Stimulated activated CD8-positive, alpha-beta memory T cell treated with anti-CD3 and anti-CD28 coated beads, Interleukin-12 subunit alpha, Interleukin-12 subunit beta, amount 100 ng/mL, for 24 hours (primary cell): ENCODE measurements around the gene RAB1A.
"Not testable (repeated sequence)": the region's sequence is repeated elsewhere in the genome, so short reads cannot be mapped to it uniquely, and the experiment has no call there.

Experiments used
- DNase-seq: peaks from one replicate; pipeline ENCODE4 v3.0.0-alpha.2; 2020; ENCODE audit errors: extremely low read depth

The RAB1A gene

DNA sequence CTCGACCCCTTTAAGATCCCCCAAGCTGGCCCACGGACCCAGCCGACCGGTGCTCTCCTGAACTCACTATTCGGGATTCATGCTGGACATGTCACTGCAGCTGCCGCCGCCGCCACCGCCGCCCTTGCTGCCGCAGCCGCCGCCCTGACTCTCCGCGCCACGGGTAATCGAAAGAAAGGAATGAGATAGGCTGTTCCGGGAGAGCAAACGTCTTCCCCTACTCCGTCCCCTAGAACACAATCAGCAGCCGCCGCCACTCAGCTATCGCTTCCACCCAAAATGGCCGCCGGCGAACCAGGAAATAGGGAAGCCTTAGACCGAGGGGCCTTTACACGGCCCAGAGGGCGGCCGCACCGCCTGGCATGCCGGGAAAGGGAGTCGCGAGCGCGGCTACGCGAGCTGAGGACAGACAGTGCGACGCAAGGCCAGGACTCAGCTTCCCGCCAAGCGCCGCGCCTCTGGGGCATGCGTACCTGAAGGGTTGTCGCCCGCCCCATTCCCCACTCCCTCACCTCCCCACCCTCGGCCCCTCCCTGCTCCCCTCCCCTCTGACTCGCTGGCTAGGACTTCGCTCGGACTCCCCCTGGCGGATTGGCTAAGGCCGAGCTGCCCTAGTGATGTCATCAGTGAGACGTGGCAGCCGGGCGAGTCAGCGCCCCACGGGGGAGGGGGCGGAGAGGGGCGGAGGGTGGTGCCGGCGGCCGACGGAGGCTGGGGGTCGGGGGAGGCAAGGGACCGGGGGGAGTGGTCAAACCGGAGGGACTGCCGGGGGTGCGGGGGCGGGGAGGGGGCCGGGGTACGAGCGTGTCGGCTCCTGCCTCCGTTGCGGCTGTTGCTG, at the start of gene RAB1A:
RAB1A (minus strand) TSS at position 281 of the 838 bp plus-strand sequence; CDS start at position 90, 191 bp downstream.
- peak; percentile 98 for DNase-seq

DNA sequence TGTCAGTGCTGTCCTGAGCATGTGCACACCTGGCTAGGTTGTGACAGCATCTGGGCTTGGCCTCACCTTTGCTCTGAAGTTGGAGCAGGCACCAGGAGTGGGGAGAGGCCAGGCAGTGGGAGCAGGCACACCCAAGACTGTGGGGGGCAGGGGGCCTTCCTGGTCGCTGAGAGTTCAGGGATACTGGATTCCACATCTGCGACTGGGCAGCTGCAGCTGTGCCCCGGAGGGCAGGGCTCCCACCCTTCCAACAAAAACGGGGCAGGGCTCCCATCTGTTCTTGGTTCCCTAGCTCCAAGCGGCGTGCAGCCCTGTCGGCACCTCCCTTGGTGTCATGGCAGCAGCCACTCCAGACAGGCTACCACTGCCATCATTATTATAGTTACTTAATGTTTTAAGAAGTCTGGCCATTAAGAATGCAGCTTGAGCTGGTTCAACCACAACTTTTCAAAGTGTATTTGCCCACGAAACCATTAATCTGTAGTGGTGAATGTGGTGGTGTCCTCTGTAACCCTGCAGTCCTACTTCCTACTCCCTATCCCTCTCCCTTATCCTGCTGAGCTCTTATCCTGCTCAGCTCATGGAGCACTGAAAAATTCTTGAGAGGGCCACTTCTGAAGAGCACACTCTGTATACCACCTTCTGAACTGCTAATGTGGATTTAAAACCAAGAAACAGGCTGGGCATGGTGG, 48.0 kb upstream of the RAB1A start:
- no peak for DNase-seq

DNA sequence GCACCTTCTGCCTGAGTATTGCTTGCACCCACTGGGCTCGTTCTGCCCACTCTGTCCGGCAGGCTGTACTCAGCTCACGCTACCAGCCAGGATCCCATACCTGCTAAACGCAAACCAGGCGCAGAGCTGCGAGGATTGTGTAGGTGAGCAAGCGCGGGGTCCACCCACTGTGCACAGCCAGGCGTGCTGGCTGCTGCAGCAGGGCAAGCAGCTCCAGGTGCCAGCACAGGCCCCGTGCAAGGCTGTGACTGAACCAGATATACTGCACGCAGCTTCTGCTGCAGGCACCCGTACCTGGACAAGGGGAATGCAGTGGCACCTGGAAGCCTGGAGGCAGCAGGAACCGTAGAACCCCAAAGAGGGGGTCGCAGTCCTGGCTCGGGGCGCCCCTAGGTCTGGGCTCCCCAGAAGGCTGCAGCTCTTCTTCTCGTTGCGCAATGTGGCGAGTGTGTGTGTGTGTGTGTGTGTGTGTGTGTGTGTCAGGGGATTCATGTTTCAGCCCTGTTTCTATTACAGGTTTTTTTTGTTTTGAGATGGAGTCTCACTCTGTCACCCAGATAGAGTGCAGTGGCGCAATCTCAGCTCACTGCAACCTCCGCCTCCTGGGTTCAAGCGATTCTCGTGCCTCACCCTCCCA, 46.1 kb upstream of the RAB1A start:
- DNase-seq = no peak

DNA sequence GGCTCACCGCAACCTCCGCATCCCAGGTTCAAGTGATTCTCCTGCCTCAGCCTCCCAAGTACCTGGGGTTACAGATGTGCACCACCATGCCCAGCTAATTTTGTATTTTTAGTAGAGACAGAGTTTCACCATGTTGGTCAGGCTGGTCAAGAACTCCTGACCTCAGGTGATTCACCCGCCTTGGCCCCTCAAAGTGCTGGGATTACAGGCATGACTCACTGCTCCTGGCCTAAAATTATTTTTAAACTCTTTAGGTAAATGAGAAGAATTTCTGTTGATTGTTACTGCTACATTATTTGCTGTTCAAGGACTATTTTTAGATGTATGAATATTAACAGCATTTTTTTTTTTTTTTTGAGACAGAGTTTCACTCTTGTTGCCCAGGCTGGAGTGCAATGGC, 44.1 kb upstream of the RAB1A start:
- DNase-seq = not testable (repeated sequence)

DNA sequence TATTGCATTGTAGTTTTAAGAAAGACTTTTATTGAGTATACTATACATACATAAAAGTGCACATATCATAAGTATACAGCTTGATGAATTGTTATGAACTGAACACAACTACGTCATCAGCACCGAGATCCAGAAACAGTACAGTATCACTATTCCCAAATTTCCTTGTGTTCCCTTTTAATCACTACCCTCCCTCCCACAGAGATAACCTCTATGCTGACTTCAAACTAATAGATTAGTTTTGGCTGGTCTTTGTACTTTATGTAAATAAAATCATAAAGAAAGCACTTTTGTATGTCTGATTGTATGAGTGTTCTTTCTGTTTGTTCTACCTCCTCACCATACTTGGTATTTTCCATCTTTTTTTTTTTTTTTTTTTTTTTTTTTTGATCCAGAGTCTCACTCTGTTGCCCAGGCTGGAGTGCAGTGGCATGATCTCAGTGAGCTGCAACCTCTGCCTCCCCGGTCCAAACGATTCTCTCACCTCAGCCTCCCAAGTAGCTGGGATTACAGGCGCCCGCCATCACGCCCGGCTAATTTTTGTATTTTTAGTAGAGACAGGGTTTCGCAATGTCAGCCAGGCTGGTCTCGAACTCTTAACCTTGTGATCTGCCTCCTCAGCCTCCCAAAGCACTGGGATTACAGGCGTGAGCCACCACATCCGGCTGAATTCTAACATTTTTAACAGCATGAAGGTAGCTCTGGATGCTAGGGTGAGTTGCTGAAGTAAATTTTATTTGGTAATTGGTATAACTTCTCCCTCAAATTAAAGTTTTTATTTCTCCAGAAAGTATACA, 43.3 kb upstream of the RAB1A start:
- no peak for DNase-seq

DNA sequence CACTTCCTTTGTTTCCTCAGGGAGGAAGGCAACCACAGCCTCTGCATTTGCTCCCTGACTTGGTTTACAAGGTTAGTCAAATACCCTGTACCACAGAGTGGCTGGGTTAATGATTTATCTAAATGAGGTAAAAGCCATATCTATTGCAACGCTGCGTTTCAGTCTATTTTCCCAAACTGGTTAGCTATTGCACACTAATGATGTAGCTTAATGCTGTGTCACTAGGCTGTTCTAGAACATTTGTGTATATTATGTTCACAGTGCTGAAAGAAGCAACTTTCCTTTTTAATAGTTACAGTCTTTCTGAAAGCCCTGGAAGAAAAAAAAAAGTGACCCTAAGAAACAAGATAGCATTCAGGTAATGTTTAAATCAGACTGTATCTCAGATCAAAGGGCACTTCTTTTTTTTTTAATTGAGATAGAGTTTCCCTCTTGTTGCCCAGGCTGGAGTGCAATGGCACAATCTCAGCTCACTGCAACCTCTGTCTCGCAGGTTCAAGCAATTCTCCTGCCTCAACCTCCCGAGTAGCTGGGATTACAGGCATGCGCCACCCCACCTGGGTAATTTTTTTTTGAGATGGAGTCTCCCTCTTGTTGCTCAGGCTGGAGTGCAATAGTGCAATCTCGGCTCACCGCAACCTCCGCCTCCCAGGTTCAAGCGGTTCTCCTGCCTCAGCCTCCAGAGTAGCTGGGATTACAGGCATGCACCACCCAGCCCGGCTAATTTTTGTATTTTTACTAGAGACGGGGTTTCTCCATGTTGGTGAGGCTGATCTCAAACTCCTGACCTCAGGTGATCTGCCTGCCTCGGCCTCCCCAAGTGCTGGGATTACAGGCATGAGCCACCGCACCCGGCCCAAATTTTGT, 40.9 kb upstream of the RAB1A start:
- not testable (repeated sequence) for DNase-seq

DNA sequence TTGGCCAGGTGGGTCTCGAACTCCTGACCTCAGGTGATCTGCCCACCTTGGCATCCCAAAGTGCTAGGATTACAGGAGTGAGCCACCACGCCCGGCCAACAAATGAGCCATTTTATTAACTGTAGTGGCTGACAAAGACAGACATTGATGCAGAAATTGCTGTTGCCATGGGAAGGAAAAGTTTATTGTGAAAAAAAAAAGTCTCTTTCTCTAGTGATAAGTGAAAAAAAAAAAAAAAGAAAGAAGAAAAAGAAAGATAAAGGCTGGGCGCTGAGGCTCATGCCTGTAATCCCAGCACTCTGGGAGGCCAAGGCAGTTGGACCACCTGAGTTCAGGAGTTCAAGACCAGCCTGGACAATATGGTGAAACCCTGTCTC, 39.8 kb upstream of the RAB1A start:
- no peak for DNase-seq

DNA sequence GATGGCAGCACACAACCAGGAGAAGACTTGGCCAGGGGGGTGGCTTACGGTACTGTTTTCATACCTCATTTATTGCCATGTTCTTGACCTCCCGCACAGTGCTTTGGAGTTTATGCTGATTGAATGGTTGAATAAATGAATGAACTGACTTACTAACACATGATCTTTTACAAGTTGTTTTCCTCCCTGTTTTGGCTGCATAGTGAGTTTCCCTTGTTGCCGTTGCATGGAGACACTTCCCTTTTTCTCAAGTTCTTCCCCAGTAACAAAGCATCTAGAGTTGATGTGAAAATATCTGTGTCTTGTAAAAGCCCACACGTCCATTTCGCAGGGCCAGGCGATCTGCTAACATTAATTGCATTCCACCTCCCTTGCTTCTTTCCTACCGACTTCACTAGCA, 35.7 kb upstream of the RAB1A start:
- no peak for DNase-seq

DNA sequence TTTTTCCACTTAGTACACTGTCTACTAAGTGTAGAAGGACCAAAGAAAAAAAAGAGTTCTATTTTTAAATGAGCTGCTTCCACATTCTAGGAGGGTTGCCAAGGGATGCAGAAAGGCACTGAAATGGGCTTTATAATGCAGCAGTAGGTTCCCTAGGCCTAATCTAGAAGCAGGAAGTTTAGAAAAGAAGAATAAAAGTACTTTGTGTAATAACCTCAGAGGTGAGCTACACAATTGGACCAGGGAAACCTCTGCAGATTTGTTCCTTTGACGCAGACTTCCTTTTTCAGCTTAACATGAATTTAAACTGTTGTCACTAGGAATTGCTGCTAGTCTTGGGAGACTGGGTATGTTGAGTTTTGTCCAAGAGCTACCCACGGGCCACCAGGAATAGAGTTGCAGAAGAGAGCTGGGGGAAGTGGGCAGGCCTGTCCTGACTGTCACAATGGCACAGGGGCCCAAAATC, 34.6 kb upstream of the RAB1A start:
- DNase-seq = no peak

DNA sequence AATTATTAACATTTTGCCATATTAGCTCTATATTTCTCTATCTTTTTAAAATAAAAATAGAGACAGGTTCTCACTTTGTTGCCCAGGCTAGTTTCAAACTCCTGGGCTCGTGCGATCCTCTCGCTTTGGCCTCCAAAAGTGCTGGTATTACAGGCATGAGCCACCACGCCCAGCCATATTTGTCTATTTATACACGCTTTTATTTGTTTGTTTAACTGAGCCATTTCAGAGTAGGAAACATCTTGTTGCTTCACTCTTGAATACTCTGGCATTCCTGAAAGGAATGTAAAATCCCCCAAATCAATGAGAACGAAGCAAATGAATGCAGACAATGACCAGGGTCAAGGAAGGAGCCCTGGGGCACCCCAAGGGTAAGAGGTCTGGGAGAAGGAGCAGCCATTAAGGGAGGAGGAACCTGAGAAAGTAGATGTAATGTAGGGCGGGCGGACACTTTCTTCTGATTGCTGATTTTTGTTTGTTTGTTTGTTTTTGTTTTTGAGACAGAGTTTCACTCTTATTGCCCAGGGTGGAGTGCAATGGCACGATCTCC, 31.7 kb upstream of the RAB1A start:
- no peak for DNase-seq

DNA sequence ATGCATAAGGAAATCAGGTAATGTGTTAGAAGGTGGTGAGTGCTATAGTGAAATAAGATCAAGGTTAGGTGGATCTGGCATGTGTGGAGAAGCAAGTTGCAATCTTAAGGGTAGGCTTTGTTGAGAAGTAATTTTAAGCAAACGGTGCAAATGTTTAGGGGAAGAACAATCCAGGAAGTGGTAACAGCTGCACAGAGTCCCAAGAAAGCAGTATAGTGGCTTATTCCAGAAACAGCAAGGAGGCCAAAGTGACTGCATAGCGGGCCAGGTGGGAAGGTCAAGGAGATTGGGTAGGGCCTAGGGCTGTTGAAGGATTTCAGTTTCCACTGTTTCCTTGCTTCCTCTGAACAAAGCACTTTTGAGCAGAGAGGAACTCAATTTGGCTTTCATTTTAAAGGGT, 30.0 kb upstream of the RAB1A start:
- no peak for DNase-seq

DNA sequence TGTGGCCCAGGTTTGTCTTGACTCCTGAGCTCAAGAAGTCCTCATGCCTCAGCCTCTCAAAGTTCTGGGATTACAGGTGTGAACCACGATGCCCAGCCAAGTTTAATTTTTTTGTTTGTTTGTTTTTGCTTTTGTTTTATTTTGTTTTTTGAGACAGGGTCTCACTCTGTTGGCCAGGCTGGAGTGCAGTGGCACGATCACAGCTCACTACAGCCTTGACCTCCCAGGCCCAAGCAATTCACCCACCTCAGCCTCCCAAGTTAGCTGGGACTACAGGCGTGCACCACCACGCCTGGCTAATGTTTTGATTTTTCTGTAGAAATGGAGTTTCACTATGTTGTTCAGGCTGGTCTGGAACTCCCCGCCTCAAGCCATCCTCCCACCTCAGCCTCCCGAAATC, 29.4 kb upstream of the RAB1A start:
- DNase-seq = no peak

DNA sequence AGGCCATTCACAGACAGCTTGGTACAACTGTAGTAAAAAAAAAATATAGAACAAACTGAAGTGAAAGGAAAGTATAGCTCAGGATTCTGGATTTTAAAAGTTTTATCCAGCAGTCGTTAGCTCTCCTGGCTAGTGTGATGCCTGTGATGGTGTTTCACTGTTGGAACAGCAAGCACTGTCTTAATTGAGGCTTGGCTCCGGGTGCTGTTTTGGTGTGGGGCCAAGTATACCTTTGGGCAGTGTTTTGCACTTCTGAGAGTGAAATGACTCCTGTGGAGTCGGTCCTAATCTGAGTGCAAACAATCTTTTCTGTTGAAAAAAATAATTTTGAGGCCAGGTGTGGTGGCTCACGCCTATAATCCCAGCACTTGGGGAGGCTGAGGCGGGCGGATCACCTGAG, 28.7 kb upstream of the RAB1A start:
- no peak for DNase-seq

DNA sequence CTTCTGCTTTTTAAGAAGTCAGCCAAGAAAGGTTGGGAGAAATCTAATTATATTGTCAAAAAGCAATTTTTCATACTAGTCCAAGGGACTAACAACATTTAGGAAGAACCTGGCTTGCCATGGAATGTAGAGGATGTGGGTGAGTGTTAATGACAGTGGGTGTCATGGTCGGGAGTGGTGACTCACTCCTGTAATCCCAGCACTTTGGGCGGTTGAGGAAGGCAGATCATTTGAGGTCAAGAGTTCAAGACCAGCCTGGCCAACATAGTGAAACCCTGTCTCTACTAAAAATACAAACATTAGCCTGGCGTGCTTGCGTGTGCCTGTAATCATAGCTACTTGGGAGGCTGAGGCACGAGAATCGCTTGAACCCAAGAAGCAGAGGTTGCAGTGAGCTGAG, 27.9 kb upstream of the RAB1A start:
- DNase-seq = not testable (repeated sequence)

DNA sequence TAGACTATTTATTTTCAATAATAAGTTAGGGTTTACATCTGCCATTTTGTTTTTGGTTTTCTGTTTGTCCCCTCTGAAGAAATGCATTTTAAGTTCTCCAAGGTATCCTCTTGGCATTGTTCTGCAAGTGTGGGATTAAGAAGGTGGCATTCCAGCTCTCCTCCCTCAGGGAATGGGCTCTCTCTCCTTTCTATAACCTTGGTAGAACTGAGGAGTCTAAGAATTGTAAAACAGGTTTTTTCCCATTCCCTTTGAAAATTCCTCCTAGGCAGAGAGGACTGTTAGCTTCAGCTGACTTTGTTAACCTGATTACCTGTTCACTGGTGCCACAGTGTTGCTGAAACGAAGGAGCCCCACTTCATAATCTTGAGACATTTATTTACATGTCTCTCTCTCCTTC, 26.1 kb upstream of the RAB1A start:
- no peak for DNase-seq

DNA sequence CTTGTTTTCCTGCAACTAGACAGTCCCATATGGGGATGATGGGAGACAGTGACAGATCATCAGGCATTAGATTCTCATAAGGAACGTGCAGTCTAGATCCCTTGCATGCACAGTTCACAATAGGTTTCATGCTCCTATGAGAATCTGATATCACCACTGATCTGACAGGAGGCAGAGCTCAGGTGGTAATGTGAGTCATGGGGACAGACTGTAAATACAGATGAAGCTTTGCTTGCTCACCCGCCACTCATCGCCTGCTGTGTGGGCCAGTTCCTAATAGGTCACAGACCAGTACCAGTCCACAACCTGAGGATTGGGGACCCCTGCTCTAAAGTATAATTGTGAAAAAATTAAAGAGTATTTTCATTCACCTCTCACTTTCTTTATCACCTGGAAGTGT, 23.6 kb upstream of the RAB1A start:
- DNase-seq = no peak

DNA sequence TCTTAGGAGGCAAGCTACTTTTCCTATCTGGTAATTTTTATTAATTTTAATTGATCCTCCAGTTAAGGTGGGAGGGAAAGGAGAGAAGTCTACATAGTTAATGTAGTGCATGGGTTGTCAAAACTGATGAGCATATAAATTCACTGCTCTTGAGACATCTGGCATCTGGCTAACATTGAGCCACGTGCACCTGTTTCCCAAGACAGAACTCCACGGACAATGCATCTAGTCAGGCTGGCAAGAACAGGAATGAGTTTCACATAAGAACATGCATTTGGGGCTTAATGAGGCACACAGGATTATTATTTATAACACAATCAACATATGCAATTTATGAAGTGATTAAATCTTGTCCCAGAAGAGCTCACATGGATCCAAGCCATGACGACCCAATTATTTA, 16.2 kb upstream of the RAB1A start:
- DNase-seq = no peak

DNA sequence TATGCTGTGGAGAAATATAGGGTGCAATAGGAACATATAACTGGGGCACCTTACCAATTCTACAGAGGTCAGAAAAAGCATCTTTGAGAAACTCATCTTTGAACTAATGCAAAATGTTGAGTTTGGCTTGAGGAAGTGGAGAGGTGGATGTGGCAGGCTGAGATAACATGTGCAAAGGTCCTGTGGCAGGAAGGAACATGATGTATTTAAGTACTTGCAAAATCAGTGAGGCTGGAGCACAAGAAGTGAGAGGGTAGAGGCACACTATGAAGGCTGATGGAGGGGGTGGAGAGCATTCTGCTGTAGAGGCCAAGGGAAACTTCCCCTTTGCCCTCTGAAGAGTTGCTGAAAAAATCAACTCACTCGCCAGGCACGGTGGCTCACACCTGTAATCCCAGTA, 14.7 kb upstream of the RAB1A start:
- no peak for DNase-seq

DNA sequence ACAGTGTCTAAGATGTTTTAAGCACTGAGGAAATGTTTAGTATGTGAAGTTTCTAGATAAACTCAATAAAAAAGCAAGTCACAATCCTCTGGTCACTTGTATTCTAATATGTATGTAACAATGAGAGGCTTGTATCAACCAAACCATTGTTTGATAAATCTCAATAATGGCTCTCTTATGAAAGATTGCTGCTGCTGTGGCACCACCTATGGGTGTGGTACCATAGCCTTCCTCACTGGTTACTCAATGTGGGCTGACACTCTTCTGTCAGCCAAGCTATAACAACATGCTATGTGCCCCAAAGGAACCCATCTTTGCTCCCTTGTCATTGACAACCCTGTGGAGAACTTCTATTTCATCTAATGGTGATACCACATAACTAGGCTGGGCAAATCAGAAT, 12.6 kb upstream of the RAB1A start:
- DNase-seq = no peak

DNA sequence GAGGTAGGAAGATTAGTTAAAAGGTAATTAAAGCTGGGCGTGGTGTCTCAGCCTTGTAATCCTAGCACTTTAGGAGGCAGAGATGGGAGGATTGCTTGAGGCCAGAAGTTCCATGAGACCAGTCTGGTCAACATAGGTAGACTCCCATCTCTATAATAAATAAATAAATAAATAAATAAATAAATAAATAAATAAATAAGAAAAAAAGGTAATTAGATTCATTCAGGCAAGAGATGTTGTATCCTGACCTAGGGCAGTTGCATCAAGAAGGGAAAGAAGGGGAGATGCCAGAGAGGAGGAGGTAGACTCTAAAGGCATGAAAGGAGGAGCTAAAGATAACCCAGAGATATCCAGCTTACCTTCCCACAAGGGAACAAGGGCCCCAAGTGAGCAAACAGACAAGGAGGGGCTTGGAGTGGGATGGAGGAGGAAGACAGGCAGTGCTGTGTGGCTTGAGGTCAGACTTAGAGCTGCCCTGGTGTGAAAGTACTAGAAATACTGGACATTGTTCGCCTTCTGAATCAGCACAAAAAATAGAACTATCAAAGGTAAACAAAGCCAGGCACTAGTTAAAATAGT, 7.4 kb upstream of the RAB1A start:
- DNase-seq = no peak
